ENCODE results near the gene MOB4. TPM values are rescaled to one million over a fixed set of nuclear protein-coding genes. Genes with fewer than 3 reads are reported as not detected.

The MOB4 gene
- total RNA-seq, 4 donors from 2014 or later, result 12.3 to 27.9 (median 25.3) TPM

GRCh38 chr2:197556456-197556855 lies 40.6 kb downstream of the MOB4 start:
- Histone ChIP-seq H3K9me3 (no peaks in the 10 kb centered on the region), H3K36me3 (peaks cover 0 to 22% (median 0%) of the 10 kb centered on the region in 4 donors), H3K4me3 (no peak overlapping the region), H3K27me3 (no peaks in the 10 kb centered on the region), H3K4me1 (no peaks in the 10 kb centered on the region), H3K27ac (no peak overlapping the region)
- WGBS, 2 donors (ENCODE audit: low coverage in 1 of 2), result 46 to 52% methylated on average over 1 of the region's 1 CpG
- TF ChIP-seq CTCF (IDR thresholded peaks at IDR 0.05) (no peak), POLR2A (IDR thresholded peaks at IDR 0.05) (no peak), EP300 (IDR thresholded peaks at IDR 0.05; ENCODE audit: low read depth) (no peak), POLR2AphosphoS5 (IDR thresholded peaks at IDR 0.05) (no peak)
- intact Hi-C loops (cut with DNase I; ENCODE audit: low total_unique reads), result no loop called here
- in situ Hi-C loops (cut with MboI; ENCODE audit: low pct_ligation_motif_present in 1 of 4, low pct_unique_long_range_greater_than_20kb in 1 of 4, low sequenced_read_pairs in 3 of 4), result no loop called here
- no peak for DNase-seq

GRCh38 chr2:197558393-197558792 lies 42.5 kb downstream of the MOB4 start:
- no peaks in the 10 kb centered on the region for H3K27me3 ChIP-seq
- DNase-seq, result no peak
- TF ChIP-seq EP300 (IDR thresholded peaks at IDR 0.05; ENCODE audit: low read depth) (no peak), CTCF (IDR thresholded peaks at IDR 0.05) (no peak), POLR2AphosphoS5 (IDR thresholded peaks at IDR 0.05) (no peak), POLR2A (IDR thresholded peaks at IDR 0.05) (no peak)
- intact Hi-C loops (cut with DNase I; ENCODE audit: low total_unique reads) (no loop called here), in situ Hi-C loops (cut with MboI; ENCODE audit: low pct_ligation_motif_present in 1 of 4, low pct_unique_long_range_greater_than_20kb in 1 of 4, low sequenced_read_pairs in 3 of 4) (no loop called here)
- H3K9me3 ChIP-seq, result no peaks in the 10 kb centered on the region
- WGBS, 2 donors (ENCODE audit: low coverage in 1 of 2), result 97% methylated on average over 3 of the region's 3 CpGs; no CpG with 5 or more reads in 1 of the 2 donors
- no peak overlapping the region for H3K27ac ChIP-seq
- no peak overlapping the region for H3K4me3 ChIP-seq
- no peaks in the 10 kb centered on the region for H3K4me1 ChIP-seq
- peaks cover 0 to 12% (median 0%) of the 10 kb centered on the region in 4 donors for H3K36me3 ChIP-seq

GRCh38 chr2:197559681-197560080 lies 43.8 kb downstream of the MOB4 start:
- in situ Hi-C loops (cut with MboI; ENCODE audit: low pct_ligation_motif_present in 1 of 4, low pct_unique_long_range_greater_than_20kb in 1 of 4, low sequenced_read_pairs in 3 of 4) (no loop called here), intact Hi-C loops (cut with DNase I; ENCODE audit: low total_unique reads) (no loop called here)
- H3K4me3 ChIP-seq, result no peak overlapping the region
- H3K4me1 ChIP-seq, result no peaks in the 10 kb centered on the region
- no peaks in the 10 kb centered on the region for H3K9me3 ChIP-seq
- H3K36me3 ChIP-seq, result no peaks in the 10 kb centered on the region
- no peak for DNase-seq
- 91 to 94% methylated on average over 5 of the region's 5 CpGs for WGBS, 2 donors (ENCODE audit: low coverage in 1 of 2)
- TF ChIP-seq EP300 (IDR thresholded peaks at IDR 0.05; ENCODE audit: low read depth) (no peak), POLR2A (IDR thresholded peaks at IDR 0.05) (no peak), POLR2AphosphoS5 (IDR thresholded peaks at IDR 0.05) (no peak), CTCF (IDR thresholded peaks at IDR 0.05) (no peak)
- H3K27me3 ChIP-seq, result no peaks in the 10 kb centered on the region
- no peak overlapping the region for H3K27ac ChIP-seq

GRCh38 chr2:197560146-197560665 lies 44.3 kb downstream of the MOB4 start:
- DNase-seq, result no peak
- Histone ChIP-seq H3K36me3 (no peaks in the 10 kb centered on the region), H3K4me3 (no peak overlapping the region), H3K27ac (no peak overlapping the region), H3K9me3 (no peaks in the 10 kb centered on the region), H3K27me3 (no peaks in the 10 kb centered on the region), H3K4me1 (no peaks in the 10 kb centered on the region)
- WGBS, 2 donors (ENCODE audit: low coverage in 1 of 2), result 75 to 90% methylated on average over 5 to 9 of the region's 9 CpGs
- intact Hi-C loops (cut with DNase I; ENCODE audit: low total_unique reads) (no loop called here), in situ Hi-C loops (cut with MboI; ENCODE audit: low pct_ligation_motif_present in 1 of 4, low pct_unique_long_range_greater_than_20kb in 1 of 4, low sequenced_read_pairs in 3 of 4) (no loop called here)
- no peak for TF ChIP-seq POLR2A (IDR thresholded peaks at IDR 0.05)
- no peak for TF ChIP-seq EP300 (IDR thresholded peaks at IDR 0.05; ENCODE audit: low read depth)
- no peak for TF ChIP-seq CTCF (IDR thresholded peaks at IDR 0.05)
- no peak for TF ChIP-seq POLR2AphosphoS5 (IDR thresholded peaks at IDR 0.05)

Data from transverse colon (tissue), 4 donors.